ENCODE measurements around the gene DIP2A.

DNA sequence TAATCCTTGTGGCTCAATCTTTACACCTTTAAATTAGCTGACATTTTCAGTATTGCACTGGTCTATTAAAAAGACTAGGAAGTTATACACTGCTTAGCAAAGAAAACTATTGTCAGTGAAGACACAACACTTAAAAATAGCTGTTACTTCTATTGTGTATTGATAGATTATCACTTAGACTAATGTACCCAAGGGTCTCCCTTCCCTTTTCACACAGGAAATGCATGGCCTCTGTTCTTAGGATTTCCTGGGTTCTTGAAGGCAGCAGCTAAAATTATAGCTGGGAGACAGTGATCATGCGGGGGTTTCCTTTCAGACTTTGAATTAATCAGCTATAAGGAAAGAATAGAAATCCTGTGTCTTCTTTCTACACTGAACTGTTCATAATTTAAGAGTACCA, 12.8 kb downstream of the DIP2A start:
- TF ChIP-seq, protein P1, sequence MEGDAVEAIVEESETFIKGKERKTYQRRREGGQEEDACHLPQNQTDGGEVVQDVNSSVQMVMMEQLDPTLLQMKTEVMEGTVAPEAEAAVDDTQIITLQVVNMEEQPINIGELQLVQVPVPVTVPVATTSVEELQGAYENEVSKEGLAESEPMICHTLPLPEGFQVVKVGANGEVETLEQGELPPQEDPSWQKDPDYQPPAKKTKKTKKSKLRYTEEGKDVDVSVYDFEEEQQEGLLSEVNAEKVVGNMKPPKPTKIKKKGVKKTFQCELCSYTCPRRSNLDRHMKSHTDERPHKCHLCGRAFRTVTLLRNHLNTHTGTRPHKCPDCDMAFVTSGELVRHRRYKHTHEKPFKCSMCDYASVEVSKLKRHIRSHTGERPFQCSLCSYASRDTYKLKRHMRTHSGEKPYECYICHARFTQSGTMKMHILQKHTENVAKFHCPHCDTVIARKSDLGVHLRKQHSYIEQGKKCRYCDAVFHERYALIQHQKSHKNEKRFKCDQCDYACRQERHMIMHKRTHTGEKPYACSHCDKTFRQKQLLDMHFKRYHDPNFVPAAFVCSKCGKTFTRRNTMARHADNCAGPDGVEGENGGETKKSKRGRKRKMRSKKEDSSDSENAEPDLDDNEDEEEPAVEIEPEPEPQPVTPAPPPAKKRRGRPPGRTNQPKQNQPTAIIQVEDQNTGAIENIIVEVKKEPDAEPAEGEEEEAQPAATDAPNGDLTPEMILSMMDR (IDR thresholded peaks at IDR 0.05; ENCODE audit: low read depth, low read length), result no peak
- TF ChIP-seq POLR2A (IDR thresholded peaks at IDR 0.05; ENCODE audit: extremely low read depth, insufficient read length), result no peak
- no peak for TF ChIP-seq MYC (IDR thresholded peaks at IDR 0.05; ENCODE audit: low read depth, low read length)

Measured in NB4 (cell line).